Chondrocyte (in vitro differentiated cells): ENCODE data around the gene UNKL. TPM values are rescaled to one million over a fixed set of nuclear protein-coding genes. Genes with fewer than 3 reads are reported as not detected.

ENCODE experiments used
- DNase-seq: peaks from one replicate; pipeline ENCODE4 v3.0.0; 2021; ENCODE audit warnings: mixed read lengths, low spot score
- H3K27ac Mint-ChIP-seq: one replicate; pipeline ENCODE4 v1.8.0; 2021; ENCODE audit warnings: mild to moderate bottlenecking, moderate library complexity, mixed read lengths; ENCODE audit not compliant: unreplicated experiment
- H3K27me3 Mint-ChIP-seq: 2 replicates; pipeline ENCODE4 v1.8.0; 2021; ENCODE audit warnings: low read depth, mixed read lengths
- H3K36me3 Mint-ChIP-seq: 2 replicates; pipeline ENCODE4 v1.8.0; 2021; ENCODE audit warnings: low read depth, mixed read lengths
- H3K4me1 Mint-ChIP-seq: 2 replicates; pipeline ENCODE4 v1.8.0; 2021; ENCODE audit warnings: low read depth, mild to moderate bottlenecking, mixed read lengths
- H3K4me3 Mint-ChIP-seq: one replicate; pipeline ENCODE4 v1.8.0; 2021; ENCODE audit warnings: mild to moderate bottlenecking, moderate library complexity, mixed read lengths; ENCODE audit not compliant: unreplicated experiment
- H3K9me3 Mint-ChIP-seq: 2 replicates; pipeline ENCODE4 v1.8.0; 2021; ENCODE audit warnings: low read depth, mixed read lengths
- total RNA-seq: library from RNA; stranded (reverse); gene quantifications from 3 replicates; pipeline ENCODE4 v1.2.1, GENCODE V29; 2021
- TF ChIP-seq, protein P1 (sequence below): fragments of 200-600 bp; sonication (generic); IDR thresholded peaks from 2 replicates; pipeline ENCODE4 v1.5.0; 2021; ENCODE audit warnings: antibody characterized with exemption, mild to moderate bottlenecking, moderate library complexity

The UNKL gene
- total RNA-seq, 1 donor from 2014 or later: 12.6 TPM

DNA sequence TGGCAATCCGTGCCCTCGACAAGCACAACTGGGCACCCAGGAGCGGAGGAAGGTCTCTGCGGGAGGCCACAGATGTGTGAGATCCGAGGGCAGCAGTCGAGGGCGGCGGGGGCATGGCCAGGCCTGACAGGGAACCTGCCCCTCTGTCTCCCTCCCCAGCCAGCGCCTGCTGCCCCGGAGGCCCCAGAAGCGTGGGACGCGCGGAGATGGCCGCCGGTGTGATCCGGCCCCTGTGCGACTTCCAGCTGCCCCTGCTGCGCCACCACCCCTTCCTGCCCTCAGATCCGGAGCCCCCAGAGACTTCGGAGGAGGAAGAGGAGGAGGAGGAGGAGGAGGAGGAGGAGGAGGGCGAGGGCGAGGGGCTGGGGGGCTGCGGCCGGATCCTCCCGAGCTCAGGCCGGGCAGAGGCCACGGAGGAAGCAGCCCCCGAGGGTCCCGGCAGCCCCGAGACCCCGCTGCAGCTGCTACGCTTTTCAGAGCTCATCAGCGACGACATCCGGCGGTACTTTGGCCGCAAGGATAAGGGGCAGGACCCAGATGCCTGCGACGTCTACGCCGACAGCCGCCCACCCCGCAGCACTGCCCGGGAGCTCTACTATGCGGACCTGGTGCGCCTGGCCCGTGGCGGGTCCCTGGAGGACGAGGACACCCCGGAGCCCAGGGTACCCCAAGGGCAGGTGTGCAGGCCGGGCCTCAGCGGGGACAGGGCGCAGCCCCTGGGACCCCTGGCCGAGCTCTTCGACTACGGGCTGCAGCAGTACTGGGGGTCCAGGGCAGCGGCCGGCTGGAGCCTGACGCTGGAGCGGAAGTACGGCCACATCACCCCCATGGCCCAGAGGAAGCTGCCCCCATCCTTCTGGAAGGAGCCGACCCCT is 18.1 kb upstream of the UNKL start:
- Mint-ChIP-seq H3K4me3 (no peak overlapping the region), H3K27ac (no peak overlapping the region), H3K36me3 (no peaks in the 10 kb centered on the region), H3K9me3 (no peaks in the 10 kb centered on the region), H3K27me3 (peaks cover 4% of the 10 kb centered on the region), H3K4me1 (no peaks in the 10 kb centered on the region)
- TF ChIP-seq, protein P1, sequence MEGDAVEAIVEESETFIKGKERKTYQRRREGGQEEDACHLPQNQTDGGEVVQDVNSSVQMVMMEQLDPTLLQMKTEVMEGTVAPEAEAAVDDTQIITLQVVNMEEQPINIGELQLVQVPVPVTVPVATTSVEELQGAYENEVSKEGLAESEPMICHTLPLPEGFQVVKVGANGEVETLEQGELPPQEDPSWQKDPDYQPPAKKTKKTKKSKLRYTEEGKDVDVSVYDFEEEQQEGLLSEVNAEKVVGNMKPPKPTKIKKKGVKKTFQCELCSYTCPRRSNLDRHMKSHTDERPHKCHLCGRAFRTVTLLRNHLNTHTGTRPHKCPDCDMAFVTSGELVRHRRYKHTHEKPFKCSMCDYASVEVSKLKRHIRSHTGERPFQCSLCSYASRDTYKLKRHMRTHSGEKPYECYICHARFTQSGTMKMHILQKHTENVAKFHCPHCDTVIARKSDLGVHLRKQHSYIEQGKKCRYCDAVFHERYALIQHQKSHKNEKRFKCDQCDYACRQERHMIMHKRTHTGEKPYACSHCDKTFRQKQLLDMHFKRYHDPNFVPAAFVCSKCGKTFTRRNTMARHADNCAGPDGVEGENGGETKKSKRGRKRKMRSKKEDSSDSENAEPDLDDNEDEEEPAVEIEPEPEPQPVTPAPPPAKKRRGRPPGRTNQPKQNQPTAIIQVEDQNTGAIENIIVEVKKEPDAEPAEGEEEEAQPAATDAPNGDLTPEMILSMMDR: no peak
- DNase-seq: no peak

- Mint-ChIP-seq H3K27me3 (peaks cover 4% of the 10 kb centered on the region), H3K27ac (no peak overlapping the region), H3K4me1 (no peaks in the 10 kb centered on the region), H3K36me3 (no peaks in the 10 kb centered on the region), H3K4me3 (no peak overlapping the region), H3K9me3 (no peaks in the 10 kb centered on the region)
- TF ChIP-seq, protein P1: no peak
- no peak for DNase-seq
These were observed 17.2 kb upstream of the UNKL start for GRCh38 chr16:1431497-1432270.

- Mint-ChIP-seq H3K4me3 (no peak within 1 kb of the TSS), H3K9me3 (no peaks in the 10 kb centered on the region), H3K4me1 (no peaks in the 10 kb centered on the region), H3K36me3 (no peaks in the 10 kb centered on the region), H3K27ac (no peak within 1 kb of the TSS), H3K27me3 (peaks cover 4% of the 10 kb centered on the region)
- TF ChIP-seq, protein P1: no peak
- DNase-seq: no peak
These were observed 16.4 kb upstream of the UNKL start, which contains the start of gene PERCC1 for GRCh38 chr16:1430759-1431496. PERCC1 (plus strand) TSS chr16:1431078; CDS start chr16:1432594, 1,516 bp downstream.

GRCh38 chr16:1430214-1430758 is 15.8 kb upstream of the UNKL start:
- DNase-seq: no peak
- Mint-ChIP-seq H3K27ac (no peak overlapping the region), H3K4me1 (no peaks in the 10 kb centered on the region), H3K36me3 (no peaks in the 10 kb centered on the region), H3K4me3 (no peak overlapping the region), H3K9me3 (no peaks in the 10 kb centered on the region), H3K27me3 (peaks cover 4% of the 10 kb centered on the region)
- TF ChIP-seq, protein P1: no peak

- Mint-ChIP-seq H3K27ac (no peak overlapping the region), H3K4me3 (no peak overlapping the region), H3K27me3 (peaks cover 4% of the 10 kb centered on the region), H3K4me1 (no peaks in the 10 kb centered on the region), H3K9me3 (no peaks in the 10 kb centered on the region), H3K36me3 (no peaks in the 10 kb centered on the region)
- TF ChIP-seq, protein P1: no peak
- DNase-seq: no peak
These were observed 15.1 kb upstream of the UNKL start for GRCh38 chr16:1429631-1430030.
